NCI-H1436 (cell line): ENCODE results near the gene TMEM191B.
"Not testable (repeated sequence)": the region's sequence is repeated elsewhere in the genome, so short reads cannot be mapped to it uniquely, and the experiment has no call there.

Experiments
- DNase-seq: peaks from one replicate; lab custom pipeline; 2025; lab: John Stamatoyannopoulos, UW

Gene TMEM191B

DNA sequence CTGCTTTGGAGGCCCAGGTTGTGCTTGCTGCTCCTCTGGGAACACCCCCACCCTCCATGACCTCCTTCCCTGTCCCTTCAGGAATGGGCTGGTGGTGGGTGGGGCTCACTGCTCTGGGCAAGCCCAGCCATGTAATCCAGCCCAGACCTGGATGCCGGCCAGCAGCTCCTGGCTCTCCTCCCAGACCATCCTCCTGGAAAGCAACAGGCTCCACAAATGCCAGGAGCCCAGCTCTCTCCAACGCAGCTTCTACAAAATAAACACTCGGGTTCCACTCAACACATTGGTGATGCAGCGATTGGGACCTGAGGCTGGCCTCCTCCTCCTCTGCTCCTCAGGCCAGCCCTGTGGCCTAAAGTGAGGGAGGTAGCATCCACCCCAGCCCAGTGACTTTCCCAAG, 30.9 kb downstream of the TMEM191B start:
- not testable (repeated sequence) for DNase-seq

- DNase-seq, result not testable (repeated sequence)
Observed at GRCh38 chr22:18558939-18559338, 31.3 kb downstream of the TMEM191B start.

GRCh38 chr22:18560099-18560974, 32.7 kb downstream of the TMEM191B start:
- DNase-seq, result not testable (repeated sequence)

- DNase-seq, result not testable (repeated sequence)
Observed at GRCh38 chr22:18570509-18571246, 43.1 kb downstream of the TMEM191B start.

DNA sequence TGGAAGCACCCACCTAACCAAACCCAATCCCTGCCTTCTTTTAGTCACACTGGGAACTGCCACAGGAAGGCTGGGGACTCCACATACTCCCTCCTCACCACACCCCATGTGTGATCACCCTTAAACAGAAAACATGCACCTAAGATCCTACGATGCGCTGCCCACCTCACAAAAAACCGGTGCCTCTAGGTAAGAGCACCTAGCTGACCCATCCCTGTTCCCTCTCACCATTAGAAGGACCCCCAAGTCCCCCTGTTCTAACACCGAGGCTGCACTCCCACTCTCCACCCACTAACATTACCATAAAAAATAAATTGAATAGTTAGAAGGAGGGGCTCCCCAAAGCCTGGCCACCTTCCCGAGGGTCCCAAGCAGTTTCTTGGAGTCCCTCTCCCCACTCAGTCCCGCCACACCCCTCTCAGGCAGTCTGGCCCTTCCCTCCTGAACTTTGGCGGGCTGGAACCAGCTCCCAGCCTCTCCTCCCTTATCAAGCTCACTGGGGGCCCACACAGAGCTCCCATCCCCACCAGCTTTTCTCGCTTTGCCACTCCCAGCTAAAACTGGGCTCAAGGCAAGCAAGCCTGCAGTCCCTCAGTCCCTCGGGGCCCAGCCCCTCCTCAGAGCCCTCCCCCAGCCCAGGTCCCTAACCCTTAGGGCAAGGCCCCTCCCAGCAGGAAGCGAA, 46.0 kb downstream of the TMEM191B start:
- DNase-seq, result not testable (repeated sequence)

DNA sequence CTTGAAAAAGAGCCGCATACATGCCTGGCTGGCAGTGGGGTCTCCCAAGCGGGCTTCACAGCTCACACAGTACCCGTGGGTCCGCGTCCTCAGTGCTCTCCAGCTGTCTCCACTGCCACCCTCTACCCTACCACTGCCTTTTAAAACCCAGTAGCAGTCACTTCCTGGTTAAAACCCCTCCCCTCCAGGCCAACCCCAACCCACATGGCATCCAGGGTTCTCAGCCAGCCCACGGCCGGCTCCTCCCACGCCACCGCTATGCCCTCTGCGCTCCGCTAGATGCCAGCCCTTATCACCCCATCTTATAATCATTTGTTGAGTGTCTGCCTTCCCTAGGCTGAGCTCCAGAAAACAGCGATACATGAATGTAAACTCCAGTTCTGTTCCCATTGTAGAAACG, 47.0 kb downstream of the TMEM191B start:
- not testable (repeated sequence) for DNase-seq

DNA sequence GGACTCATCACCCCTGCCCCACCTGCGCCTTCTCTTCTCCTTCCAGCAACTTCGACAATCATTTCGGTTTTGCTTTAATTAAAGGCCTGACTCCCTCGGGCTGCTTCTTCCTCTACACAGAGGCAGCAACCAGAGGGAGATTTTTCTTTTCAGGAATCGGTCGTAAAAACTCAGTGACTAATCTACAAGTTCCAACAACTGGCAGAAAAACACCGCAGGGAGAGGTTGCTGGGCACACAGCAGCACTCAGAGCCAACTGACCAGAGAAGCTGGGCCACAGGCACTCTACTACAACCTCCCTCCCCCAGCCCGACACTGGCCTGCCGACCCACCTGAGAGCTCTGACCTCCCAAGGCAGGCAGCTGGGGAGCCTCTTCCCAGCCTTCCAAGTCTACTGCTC, 48.1 kb downstream of the TMEM191B start:
- not testable (repeated sequence) for DNase-seq

- DNase-seq, result not testable (repeated sequence)
Observed at GRCh38 chr22:18577090-18577818, 49.7 kb downstream of the TMEM191B start.

DNA sequence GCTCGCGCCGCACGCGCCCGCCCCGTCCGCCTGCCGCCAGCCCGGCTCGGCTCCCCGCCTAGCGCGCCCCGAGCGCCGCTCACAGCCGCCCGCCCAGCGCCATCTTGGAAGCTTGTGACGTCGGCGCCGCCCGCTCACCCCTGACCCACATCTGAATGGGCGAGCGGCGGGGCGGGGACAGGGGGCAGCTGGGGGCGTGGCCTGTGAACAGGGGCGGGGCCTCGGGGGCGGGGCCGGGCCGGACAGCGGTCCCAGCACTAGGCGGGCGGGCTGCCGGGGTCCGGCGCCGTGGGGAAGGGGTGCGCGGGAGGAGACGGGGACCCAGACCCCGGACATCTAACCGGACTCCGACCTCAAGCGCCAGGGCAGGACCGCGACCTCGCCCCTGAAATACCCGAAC, 50.2 kb downstream of the TMEM191B start:
- not testable (repeated sequence) for DNase-seq
